ENCODE data around the gene GKN1. TPM values are rescaled to one million over a fixed set of nuclear protein-coding genes. Genes with fewer than 3 reads are reported as not detected.

GKN1 gene
- total and polyA plus RNA-seq, 2 of the 8 experiments (the other 6 are each of a cell fraction or from before 2014, with no cell fraction given): not detected

- TF ChIP-seq CTBP2 (IDR thresholded peaks at IDR 0.05; ENCODE audit: borderline replicate concordance, insufficient read depth, insufficient read length, low read length) (no peak), RAD21 (IDR thresholded peaks at IDR 0.05 in 1 of 2, conservative IDR thresholded peaks at IDR 0.05 in 1 of 2; ENCODE audit: low read depth in 2 of 2, low read length in 2 of 2) (no peak), JUND (IDR thresholded peaks at IDR 0.05; ENCODE audit: low read length) (no peak), POLR2AphosphoS5 (IDR thresholded peaks at IDR 0.05; ENCODE audit: low read depth, low read length) (no peak), TAF7 (optimal IDR thresholded peaks at IDR 0.05; ENCODE audit: borderline replicate concordance, low read depth, low read length) (no peak), POLR2A (IDR thresholded peaks at IDR 0.05; ENCODE audit: control extremely low read depth in 1 of 2, low read depth in 2 of 2, low read length in 2 of 2) (no peak), MAX (IDR thresholded peaks at IDR 0.05) (no peak), NANOG (IDR thresholded peaks at IDR 0.05; ENCODE audit: insufficient read depth, low read depth, low read length, poor library complexity, severe bottlenecking) (no peak)
Measured at GRCh38 chr2:68951899-68952298, 22.5 kb upstream of the GKN1 start (continued).
